Muscle of arm (tissue), 12 donors: ENCODE measurements around the gene ANXA11. TPM values are rescaled to one million over a fixed set of nuclear protein-coding genes. Genes with fewer than 3 reads are reported as not detected.

ENCODE experiments used
- DNase-seq: peaks from one replicate; pipeline ENCODE4 v3.0.0-alpha.2; 2013
- polyA plus RNA-seq, 12 donors: library from polyadenylated mRNA; unstranded; fragments of 120-200 nt; gene quantifications; one replicate each; pipeline ENCODE4 v1.2.1, GENCODE V29; 2013; ENCODE audit not compliant: insufficient read length in 12 of 12

The ANXA11 gene
- polyA plus RNA-seq, 12 donors: 80.0 to 143 (median 100) TPM; not detected in 1

DNA sequence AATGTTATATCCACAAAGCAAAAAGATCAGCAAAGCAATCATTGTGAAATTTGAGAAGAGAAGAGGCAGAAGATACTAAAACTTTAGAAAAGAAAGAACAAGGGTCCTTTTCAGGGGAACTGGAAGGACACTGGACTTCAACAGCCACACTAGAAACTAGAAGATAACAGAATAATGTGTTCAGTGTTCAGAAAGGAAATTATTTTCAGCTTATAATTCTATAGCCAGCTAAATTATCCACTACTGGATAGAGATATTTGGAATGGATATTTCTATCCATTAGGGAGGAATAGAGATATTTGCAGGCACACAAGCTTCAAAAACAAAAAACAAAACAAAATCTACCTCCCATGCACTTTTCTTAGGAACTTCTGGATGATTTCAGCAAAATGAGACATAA lies 12.8 kb downstream of the ANXA11 start:
- DNase-seq: no peak

DNA sequence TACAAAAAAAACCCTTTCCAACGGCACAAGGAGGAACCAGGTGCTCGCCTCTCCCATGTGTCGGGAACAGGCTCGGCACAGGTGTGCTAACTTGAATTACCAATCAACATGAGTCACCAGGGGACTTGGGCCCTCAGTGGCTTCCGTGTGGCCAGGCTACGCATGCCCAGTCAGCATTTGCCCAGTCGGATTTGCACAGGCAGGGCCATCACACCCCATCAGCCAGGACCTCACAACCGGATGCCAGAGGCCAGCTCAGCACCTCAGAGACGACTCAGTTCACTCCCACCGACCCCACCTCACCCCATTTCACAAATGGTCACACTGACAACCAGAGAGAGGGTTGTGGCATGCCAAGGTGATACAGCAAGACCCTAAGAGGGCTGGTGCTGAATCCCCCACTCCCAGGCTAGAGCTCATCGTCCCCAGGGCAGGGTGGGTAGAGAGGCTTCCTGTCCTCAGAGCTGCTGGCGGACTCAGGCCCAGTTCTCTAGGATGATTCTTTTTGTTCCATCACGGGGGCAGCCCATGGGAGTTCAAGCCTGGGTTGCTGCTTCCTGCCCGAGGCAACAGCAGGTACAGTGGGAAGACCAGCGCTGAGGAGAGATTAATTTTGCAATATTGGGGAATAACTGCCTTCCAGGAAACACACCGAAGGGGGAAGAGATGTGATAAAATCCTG lies 13.6 kb downstream of the ANXA11 start:
- no peak for DNase-seq

DNA sequence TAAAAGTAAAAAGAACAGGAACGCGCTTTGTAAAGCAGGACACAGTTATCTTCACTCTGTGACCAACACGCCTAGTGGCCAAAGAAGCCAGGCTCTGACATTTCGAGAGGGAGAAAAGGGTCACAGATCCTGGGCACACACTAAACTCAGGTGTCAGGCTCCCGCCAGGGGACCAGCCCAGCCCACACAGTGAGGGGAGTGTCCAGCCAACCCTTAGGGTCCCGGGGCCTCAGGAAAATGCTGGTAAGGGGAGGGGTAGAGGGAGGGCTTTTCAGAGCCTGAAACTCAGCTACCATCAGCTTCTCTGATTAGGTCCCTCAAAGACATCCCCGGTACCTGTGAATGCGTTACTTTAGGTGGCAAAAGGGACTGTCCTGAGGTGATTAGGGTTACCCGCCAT lies 16.6 kb downstream of the ANXA11 start:
- DNase-seq: no peak

DNA sequence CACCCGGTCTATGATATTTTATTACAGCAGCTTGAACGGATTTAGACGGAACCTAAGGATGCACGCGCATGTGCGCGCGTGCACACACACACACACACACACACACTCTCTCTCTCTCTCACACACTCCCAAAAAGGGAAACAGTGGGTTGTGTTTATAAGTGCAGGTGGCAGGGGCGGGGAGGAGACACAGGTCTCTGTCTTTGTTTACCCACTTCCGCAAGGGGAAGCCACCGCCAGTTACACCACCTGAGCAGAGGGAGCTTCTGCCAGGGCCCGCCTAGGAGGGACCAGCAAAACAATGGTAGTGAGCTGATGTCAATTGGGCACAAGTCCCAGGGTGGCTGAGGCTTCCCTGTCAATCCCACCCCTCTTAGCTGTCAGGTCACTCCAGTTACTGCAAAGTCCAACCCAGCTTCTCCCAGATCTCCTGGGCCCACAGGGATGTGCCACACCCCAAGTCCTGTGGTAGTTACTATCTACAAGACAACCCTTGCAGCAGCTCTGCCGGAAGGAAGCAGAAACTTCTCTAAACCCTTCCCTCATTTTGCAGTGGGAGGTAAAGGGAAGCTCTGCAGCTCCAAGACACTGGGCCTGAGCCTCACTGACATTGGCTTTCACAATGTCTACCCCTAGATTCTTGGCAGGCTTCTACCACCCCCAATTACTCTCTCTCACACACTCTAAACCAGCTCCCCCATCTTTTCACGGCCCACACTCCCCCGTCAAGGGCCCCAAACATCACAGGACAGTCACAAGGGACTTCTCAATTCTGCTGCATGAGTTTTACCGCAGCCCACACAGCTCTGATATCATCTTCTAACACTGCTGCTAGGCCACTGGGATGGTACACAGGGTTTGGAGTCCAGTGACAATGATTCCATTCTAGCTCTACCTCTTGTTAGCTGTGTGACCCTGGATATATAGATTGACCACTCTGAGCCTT lies 17.6 kb downstream of the ANXA11 start:
- DNase-seq: no peak

DNA sequence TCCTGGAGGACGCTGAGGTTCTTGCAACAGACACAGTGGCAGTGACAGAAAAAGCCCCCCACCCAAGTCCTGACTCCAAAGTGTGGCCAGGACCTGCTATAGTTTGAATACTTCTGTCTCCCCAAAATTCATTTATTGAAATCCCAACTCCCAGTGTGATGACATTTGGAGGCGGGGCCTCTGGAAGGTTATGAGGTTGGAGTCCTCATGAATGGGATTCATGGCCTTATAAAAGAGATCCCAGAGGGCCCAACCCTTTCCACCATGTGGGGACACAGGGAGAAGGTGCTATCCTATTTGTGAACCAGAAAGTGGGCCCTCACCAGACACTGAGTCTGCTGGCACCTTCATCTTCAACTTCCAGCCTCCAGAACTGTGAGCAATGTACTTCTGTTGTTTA lies 18.3 kb downstream of the ANXA11 start:
- no peak for DNase-seq

DNA sequence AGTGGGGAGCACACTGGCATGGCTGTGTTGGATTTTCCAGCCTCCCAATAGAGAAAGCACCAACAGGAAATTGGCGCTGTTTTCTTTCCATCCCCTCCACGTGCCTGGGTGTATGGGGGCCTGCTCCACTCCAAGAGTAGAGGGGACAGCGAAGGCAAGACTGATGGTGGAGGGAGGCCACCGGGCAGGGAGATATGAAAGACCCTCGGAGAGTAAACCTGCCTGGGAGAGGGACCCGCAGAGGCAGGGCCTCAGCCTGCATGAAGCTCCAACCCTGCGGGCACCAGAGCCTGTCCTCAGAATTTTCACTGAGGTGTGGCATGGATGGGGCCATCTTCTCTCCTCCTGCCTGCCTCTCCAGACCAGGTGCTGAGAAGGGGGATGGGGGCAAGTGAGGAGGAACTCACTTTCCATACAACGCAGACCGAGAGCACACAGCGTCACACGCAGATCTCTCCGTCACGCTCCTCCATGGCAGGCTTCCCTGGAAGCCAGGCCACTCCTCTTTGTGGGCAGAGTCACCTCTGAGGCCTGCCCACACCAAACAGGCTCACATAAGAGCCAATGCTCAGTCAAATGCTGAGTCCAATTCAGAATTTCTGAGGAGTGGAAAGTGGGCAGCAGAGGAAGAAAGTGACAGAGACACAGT lies 18.8 kb downstream of the ANXA11 start:
- DNase-seq: no peak

DNA sequence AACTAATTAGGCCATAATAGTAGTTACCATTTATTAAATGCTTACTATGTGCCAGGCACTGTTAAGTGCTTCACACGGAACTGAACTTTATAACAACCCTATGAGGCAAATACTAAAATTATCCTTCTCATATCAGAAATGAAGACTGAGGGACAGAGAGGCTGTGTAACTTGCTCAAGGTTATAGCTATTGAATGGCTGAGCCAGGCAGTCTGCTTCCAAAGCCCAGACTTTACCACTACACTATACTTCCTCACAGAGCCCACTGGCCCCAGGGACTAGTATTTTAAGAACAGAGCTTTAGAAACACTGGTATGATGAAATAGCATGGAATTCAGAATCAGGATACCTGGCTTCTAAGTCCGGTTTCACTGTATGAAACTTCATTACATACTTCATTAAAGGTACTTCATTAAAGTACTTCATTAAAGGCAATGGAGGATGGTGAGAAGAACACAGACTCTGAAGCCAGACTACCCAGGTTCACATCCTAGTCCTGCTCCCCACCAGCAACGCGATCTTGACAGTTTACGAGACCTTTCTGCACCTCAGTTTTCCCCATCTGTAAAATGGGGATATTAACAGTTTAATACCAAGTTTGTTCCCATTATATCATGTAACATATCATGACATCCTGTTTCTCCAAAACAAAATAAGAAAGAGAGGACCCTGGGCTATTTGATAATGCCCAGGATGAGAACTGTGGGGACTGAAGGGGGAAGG lies 19.6 kb downstream of the ANXA11 start:
- DNase-seq: no peak

DNA sequence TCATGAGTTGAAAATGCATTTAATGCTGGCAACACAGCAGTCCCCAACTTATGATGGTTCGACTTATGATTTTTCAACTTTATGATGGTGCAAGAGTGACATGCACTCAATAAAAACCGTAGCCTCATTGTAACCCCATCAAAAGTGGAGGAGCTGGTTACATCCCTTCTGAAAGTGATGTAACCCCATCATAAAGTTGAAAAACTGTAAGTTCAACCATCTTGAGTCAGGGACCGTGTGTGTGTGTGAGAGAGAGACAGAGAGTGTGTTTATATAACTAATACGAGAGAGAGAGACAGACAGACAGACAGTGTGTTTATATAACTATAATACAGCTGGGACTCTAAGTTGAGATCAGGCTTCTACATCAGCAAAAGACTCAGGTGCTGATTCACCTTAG lies 21.0 kb downstream of the ANXA11 start:
- DNase-seq: no peak

DNA sequence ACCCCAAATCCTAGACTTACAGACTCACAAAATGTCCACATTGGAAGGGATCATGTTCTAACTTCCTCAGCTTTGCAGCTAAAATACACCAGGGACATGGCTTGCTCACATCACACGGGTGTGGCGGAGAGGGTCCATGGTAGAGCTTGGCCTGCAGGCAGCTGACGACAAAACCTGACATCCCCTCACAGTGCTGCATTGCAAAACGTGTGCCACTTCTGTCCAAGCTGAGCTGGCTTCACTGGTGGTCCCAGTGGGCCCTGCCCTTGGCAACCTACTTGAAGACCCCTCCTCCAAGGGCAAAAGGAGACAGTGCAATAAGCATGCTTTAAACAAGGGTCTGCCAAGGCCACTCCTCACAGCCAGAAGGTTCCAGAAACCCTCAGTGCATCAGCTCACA lies 21.9 kb downstream of the ANXA11 start:
- DNase-seq: no peak

DNA sequence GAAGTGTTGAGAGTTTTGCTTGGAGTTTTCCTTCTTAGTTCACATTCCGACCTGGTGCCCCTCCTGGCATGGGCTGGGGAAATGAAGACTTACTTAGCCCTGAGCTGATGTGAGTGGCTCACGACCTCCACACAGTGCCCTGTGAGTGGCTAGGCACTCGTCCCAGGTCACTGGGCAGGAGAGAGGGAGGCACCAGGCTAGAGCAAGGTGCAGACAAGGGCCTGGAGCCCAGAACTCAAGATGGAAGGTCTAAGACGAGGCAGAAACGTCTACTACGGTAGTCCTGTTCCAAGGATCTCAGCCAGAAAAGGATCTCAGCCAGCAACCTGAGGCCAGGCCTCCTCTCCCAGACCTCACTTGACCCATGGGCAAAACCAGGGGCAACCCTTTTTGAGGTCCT lies 22.4 kb downstream of the ANXA11 start:
- no peak for DNase-seq

DNA sequence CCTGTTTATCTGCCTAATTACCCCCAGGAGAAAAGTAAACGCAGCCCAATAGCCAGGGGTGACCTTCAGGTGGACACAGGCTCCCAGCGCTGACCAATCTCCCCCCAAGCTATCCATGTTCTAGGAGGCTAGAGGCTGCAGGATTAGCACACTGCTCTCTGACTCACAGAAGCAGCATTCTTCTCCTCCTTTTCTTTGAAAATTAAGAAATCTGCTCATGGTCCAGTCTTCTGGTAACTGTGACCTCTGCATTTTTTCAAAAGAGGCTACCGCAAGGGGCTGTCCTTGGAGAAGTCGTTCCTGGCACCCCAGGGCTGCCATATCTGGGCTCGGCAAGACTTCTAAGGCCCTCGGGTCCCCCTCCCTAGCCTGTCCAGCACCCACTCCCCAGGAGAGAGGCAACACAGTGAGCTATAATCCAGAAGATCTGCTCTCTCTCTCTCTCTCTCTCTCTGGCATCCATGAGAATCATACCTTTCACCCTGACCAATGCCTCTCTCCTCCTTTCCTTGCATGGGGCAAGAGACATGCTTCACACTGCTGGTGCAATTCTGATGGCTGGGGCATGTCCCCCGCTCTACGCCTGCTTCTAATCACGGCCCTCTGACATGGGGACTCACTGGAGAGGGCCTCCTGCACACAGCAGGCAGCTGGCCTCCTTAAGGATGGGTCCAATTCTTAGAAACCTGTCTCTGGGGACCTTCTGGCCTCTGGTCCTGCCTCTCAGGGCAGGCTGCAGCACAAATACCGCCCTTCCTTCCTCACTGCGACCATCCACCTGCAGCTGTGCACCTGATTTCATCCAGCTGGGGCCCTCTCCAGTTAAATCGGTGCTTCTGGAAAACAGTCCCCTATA lies 27.3 kb downstream of the ANXA11 start:
- DNase-seq: no peak

DNA sequence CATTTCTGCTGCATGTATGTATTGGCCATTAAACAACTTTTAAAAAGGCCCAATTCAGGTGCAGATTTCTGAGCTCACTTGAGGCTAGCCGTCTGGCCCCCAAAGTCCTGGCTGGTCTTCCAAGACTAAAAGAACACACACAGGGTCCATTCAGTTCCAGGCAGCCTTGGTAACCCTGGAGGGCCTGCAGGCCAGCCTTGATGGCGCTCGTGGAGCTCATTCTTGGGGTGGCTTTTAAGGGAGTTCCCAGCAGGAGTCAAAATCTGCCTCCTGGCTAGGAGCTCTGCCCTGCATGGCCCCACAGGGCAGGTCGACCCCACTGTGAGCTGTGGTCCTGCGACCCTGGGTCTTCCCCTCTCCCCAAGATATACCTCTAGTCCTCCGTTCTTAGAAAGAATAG lies 28.8 kb downstream of the ANXA11 start:
- DNase-seq: no peak

DNA sequence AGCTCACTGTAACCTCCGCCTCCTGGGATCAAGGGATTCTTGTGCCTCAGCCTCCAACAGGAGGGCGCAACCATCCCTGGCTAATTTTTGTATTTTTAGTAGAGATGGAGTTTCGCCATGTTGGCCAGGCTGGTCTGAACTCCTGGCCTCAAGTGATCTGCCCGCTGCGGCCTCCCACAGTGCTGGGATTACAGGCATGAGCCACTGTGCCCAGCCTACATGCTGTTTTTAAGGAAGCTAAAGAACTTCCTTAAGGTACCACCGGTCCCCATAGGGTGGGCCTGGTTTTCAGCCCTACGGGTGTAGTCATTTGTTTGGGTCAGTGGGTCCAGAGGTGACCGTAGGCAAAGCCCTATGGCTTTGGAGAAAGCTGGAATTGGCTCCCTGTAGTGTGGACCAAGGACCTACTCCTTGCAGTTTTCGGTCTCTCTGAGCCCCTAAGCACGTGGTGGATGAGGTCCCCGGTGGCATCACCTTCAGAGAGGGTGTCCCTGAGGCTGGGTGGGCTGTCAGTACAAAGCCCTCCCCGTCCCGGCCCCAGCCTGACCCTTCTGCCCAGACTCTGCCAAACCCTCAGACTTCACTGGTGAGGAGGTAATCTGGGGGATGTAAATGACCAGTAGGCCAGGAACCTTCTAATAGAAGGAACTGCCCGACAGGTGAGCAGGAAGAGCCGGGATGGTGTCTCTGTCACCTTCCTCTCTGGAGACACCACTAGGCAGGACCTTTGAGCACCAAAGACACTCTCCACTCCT lies 30.5 kb downstream of the ANXA11 start:
- no peak for DNase-seq

DNA sequence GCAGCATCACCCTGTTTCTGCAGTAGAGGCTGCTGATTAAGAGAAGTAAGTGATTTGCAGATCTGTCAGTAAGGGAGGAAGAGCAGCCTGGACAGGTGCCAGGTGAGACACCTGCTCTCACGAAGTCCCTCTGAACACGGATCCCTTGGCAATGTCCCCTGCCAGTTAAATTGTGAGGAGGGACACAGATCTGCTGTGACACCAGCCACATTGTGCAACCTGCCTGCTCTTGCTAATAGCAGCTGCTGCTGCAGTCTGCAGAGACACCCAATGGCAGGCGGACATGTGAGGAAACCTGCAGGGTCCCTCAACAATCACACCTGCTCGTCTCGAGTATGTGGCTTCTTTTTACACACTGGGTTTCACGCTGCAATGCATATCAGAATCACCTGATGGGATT lies 31.9 kb downstream of the ANXA11 start:
- no peak for DNase-seq

DNA sequence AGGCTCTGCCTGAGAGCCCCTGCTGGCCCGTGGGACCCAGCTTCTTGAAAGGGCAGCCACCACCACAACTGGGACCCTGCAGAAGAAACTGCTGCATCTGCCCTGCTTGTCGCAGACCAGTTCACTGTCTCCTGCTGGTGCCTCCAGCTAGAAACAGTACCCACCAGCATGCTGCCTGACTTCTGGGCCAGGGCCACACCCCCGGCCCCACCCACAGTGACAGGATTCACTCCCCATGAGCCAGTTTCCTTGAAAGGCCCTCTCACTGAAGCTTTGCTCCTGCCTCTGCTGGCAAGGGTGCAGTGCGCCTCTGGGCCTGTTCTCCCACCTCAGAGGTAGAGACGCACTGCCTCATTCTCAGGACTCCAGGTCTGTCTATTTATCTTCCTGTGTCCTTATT lies 32.4 kb downstream of the ANXA11 start:
- DNase-seq: no peak

DNA sequence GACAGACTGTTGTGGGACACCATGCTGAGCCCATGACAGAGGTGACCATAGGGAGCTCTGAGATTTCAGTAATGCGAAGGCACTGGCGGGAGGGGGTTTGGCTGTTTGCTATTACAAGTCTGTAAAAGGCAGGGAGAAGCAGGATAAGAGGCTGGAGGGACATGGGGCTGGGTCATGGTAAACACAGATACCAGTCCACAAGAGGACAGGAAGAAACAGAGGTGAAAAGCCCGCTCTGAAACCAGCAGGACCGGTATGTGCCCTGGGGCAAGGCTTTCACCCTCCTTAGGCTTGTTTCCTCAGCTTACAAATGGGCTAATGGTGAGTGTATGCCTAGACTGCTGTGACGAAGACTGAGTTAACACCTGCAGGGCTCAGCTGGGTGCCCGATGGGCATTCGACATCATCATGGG lies 34.1 kb downstream of the ANXA11 start:
- no peak for DNase-seq

DNA sequence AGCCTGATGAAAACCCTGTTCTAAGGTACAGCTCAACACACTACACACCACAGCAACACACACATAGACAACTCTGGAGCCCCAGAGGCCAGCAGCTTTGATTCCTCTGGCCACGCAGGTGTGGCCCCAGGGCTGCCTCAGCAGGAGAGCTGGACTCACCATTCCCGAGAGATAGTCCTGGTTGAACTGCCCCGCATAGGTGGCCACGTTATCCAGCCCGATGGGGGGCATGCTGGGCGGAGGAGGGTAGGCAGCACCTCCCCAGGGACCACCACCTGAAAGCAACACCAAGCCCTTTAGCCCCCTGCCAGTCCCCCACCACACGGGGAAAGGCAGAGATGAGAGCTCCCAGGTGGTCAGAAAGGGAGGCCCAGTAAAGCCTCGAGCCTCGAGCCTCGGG lies 34.7 kb downstream of the ANXA11 start:
- no peak for DNase-seq

DNA sequence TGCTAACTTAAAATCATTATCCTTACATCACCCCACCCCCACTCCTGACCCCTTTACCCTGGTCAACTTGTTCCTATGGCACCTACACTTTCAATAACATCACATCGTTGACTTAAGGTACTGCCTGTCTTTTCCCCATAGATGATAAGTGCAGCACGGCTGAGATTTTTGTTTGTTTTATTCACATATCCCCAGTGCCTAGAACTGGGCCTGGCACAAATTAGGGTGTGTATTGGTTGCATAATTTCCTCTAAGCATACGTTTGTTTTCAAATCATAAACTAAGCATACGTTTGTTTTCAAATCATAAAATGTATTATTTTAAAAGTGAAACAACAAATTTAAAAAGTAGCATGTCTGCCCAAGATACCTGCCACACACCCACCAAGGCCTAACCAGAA lies 35.3 kb downstream of the ANXA11 start:
- no peak for DNase-seq

DNA sequence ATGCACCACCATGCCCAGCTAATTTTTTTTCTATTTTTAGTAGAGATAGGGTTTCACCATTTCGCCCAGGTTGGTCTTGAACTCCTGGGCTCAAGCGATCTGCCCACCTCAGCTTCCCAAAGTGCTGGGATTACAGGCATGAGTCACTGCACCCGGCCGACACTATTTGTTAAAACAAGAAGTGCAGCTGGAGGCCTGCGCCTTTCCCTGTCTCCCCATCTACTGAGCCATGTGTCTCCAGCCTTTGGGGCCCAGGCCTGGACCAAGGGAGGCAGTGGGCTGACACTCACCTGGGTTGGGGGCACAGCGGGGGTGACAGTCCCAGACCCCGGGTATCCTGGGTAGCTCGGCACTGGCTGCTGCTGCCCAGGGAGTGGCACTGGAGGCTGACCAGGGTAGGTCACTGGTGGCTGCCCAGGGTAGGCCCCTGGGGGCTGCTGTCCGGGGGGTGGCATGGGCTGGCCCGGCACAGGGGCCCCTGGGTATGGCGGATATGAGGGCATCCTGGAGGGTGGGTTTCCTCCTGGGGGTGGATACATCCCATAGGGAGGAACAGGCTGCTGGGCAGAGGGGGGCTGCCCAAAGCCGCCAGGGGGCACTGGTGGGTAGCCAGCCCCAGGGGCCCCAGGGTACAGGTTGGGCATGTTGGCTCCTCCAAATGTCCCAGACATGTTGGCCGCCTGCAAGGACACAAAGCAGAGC lies 36.5 kb downstream of the ANXA11 start:
- no peak for DNase-seq

DNA sequence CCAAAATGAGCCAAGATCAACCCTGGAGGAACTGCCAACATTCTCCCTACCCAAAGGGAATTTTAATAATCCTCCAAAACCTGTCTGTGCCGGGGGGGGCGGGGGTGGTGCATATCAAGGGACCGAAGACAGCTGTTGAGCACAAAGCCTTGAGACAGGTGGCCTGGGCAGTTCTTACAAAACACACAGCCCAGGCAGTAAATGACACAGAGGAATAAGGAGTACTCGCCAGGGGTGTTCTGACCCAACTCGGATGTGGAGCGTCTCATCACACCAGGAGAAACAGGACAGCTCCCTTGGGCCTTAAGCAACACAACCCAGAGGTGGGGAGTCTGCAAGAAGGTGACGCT lies 37.2 kb downstream of the ANXA11 start:
- DNase-seq: no peak
